T-helper 2 cell treated with Interferon-gamma antibody and Interleukin-4, amounts not matched to agents 5 μg/mL and 100 μg/mL, for 36 hours (primary cell): ENCODE measurements around the gene TAS2R5.
"Not testable (repeated sequence)": the region's sequence is repeated elsewhere in the genome, so short reads cannot be mapped to it uniquely, and the experiment has no call there.

Experiments
- DNase-seq: peaks from one replicate; pipeline ENCODE4 v3.0.0; 2021; ENCODE audit warnings: low spot score
- H3K27ac Mint-ChIP-seq: one replicate; pipeline ENCODE4 v1.8.0; 2021; ENCODE audit warnings: mild to moderate bottlenecking, mixed read lengths
- H3K27me3 Mint-ChIP-seq: one replicate; pipeline ENCODE4 v1.8.0; 2021; ENCODE audit warnings: low read depth, mixed read lengths
- H3K36me3 Mint-ChIP-seq: one replicate; pipeline ENCODE4 v1.8.0; 2021; ENCODE audit warnings: low read depth, mixed read lengths
- H3K4me1 Mint-ChIP-seq: one replicate; pipeline ENCODE4 v1.8.0; 2021; ENCODE audit warnings: low read depth, mixed read lengths
- H3K4me3 Mint-ChIP-seq: one replicate; pipeline ENCODE4 v1.8.0; 2022; ENCODE audit warnings: mild to moderate bottlenecking, moderate library complexity, mixed read lengths
- H3K9me3 Mint-ChIP-seq: one replicate; pipeline ENCODE4 v1.8.0; 2021; ENCODE audit warnings: mixed read lengths

The TAS2R5 gene

GRCh38 chr7:141822432-141822831, 32.4 kb downstream of the TAS2R5 start:
- DNase-seq, H3K27me3 Mint-ChIP-seq, H3K4me1 Mint-ChIP-seq, H3K27ac Mint-ChIP-seq, H3K36me3 Mint-ChIP-seq, H3K4me3 Mint-ChIP-seq: not testable (repeated sequence)
- peaks cover 42% of the 10 kb centered on the region for H3K9me3 Mint-ChIP-seq

GRCh38 chr7:141837683-141838082, 47.7 kb downstream of the TAS2R5 start:
- H3K27me3 Mint-ChIP-seq = peaks cover 2% of the 10 kb centered on the region
- H3K9me3 Mint-ChIP-seq = no peaks in the 10 kb centered on the region
- H3K27ac Mint-ChIP-seq = no peak overlapping the region
- H3K4me3 Mint-ChIP-seq = no peak overlapping the region
- H3K4me1 Mint-ChIP-seq = no peaks in the 10 kb centered on the region
- DNase-seq = no peak
- no peaks in the 10 kb centered on the region for H3K36me3 Mint-ChIP-seq

- Mint-ChIP-seq H3K36me3 (no peaks in the 10 kb centered on the region), H3K9me3 (no peaks in the 10 kb centered on the region), H3K27ac (no peak overlapping the region)
Measured at GRCh38 chr7:141838581-141838980, 48.6 kb downstream of the TAS2R5 start.

GRCh38 chr7:141839256-141839655, 49.2 kb downstream of the TAS2R5 start:
- no peak for DNase-seq
- H3K9me3 Mint-ChIP-seq = no peaks in the 10 kb centered on the region
- H3K4me3 Mint-ChIP-seq = no peak overlapping the region
- H3K36me3 Mint-ChIP-seq = no peaks in the 10 kb centered on the region
- H3K27me3 Mint-ChIP-seq = peaks cover 2% of the 10 kb centered on the region
- no peaks in the 10 kb centered on the region for H3K4me1 Mint-ChIP-seq
- H3K27ac Mint-ChIP-seq = no peak overlapping the region

More at GRCh38 chr7:141838581-141838980, 48.6 kb downstream of the TAS2R5 start:
- no peak for DNase-seq
- H3K27me3 Mint-ChIP-seq = peaks cover 2% of the 10 kb centered on the region
- no peaks in the 10 kb centered on the region for H3K4me1 Mint-ChIP-seq
- H3K4me3 Mint-ChIP-seq = no peak overlapping the region

GRCh38 chr7:141840708-141841107, 50.7 kb downstream of the TAS2R5 start:
- no peak overlapping the region for H3K4me3 Mint-ChIP-seq
- H3K36me3 Mint-ChIP-seq = no peaks in the 10 kb centered on the region
- H3K9me3 Mint-ChIP-seq = no peaks in the 10 kb centered on the region
- no peak for DNase-seq
- no peaks in the 10 kb centered on the region for H3K4me1 Mint-ChIP-seq
- H3K27me3 Mint-ChIP-seq = peaks cover under 1% of the 10 kb centered on the region
- H3K27ac Mint-ChIP-seq = no peak overlapping the region
